Left ventricle myocardium inferior (tissue), 1 donor: ENCODE results near the gene SOCS7. TPM values are rescaled to one million over a fixed set of nuclear protein-coding genes. Genes with fewer than 3 reads are reported as not detected.

Source experiments
- DNase-seq: peaks from one replicate; pipeline ENCODE4 v3.0.0-alpha.2; 2020
- H3K27ac ChIP-seq: fragments of 200-600 bp; replicated peaks from 2 replicates; pipeline ENCODE4 v1.8.0; 2021
- H3K27me3 ChIP-seq: fragments of 200-600 bp; 2 replicates; pipeline ENCODE4 v1.8.0; 2021; ENCODE audit warnings: low read depth
- H3K36me3 ChIP-seq: fragments of 200-600 bp; 2 replicates; pipeline ENCODE4 v1.8.0; 2021
- H3K4me1 ChIP-seq: fragments of 200-600 bp; 2 replicates; pipeline ENCODE4 v1.8.0; 2021
- H3K4me3 ChIP-seq: fragments of 200-600 bp; 2 replicates; pipeline ENCODE4 v1.8.0; 2021; ENCODE audit warnings: mild to moderate bottlenecking, moderate library complexity
- H3K9me3 ChIP-seq: fragments of 200-600 bp; replicated peaks from 2 replicates; pipeline ENCODE4 v1.8.0; 2021
- intact Hi-C: fragments of 100-400 bp; cut with micrococcal nuclease; formaldehyde crosslinking; loops from one replicate; pipeline ENCODE4 v1.11.0; 2022
- total RNA-seq: library from RNA; stranded (reverse); fragmentation: NEBNext Ultra II Directional; extraction: Animal tissue kit (Norgen Biotek cat#: 25700); gene quantifications from one replicate; pipeline ENCODE4 v1.2.1, GENCODE V29; 2021
- TF ChIP-seq, protein P1 (sequence below): fragments of 200-600 bp; IDR thresholded peaks from 2 replicates; pipeline ENCODE4 v1.8.0; 2021; ENCODE audit warnings: antibody characterized with exemption, mild to moderate bottlenecking, borderline replicate concordance
- donor health status: DM: no; HTN: yes; CAD: no; lungs with severe emphysema.

SOCS7 gene
- total RNA-seq, 1 donor from 2014 or later: 13.2 TPM

DNA sequence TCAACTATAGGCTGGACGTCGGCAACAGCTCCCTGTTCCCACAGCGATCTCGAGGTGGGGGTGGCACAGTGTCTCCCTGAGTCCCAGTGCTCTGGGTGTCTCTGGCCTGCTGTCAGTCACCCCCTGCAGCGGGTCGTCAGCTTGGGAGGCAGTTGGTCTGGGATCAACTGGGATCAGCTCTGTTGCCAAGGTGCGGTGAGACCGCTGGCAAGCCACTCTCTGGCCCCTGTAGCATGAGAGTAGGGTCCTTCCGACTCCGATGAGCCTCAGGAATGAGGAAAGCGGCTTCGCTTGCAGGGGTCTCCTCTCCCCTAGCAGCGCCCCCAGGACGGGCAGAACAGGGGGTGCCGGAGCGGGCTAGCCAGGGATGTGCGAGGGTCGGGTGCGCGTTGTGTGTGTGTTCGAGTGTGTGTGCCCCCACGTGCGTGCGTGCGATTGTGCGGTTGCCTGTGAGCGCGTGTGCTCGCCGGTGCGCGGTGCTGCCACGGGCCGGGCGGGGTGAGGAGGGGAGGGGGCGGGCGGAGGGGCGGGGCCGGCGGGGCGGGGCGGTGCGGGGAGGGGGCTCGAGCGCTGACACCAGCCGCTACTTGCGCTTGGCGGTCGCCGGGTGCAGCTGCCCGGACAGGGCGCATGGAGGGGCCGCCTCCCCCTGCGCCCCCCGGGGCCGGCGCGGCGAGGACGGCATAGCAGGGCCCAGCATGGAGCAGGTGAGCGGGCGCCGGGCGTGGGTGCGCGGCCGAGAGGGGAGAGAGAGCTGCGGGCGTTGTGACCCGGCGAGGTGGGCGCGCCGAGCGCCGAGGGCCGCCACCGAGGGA is 67.3 kb downstream of the SOCS7 start:
- TF ChIP-seq, protein P1, sequence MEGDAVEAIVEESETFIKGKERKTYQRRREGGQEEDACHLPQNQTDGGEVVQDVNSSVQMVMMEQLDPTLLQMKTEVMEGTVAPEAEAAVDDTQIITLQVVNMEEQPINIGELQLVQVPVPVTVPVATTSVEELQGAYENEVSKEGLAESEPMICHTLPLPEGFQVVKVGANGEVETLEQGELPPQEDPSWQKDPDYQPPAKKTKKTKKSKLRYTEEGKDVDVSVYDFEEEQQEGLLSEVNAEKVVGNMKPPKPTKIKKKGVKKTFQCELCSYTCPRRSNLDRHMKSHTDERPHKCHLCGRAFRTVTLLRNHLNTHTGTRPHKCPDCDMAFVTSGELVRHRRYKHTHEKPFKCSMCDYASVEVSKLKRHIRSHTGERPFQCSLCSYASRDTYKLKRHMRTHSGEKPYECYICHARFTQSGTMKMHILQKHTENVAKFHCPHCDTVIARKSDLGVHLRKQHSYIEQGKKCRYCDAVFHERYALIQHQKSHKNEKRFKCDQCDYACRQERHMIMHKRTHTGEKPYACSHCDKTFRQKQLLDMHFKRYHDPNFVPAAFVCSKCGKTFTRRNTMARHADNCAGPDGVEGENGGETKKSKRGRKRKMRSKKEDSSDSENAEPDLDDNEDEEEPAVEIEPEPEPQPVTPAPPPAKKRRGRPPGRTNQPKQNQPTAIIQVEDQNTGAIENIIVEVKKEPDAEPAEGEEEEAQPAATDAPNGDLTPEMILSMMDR: no peak
- peak overlapping the region; percentile 62 for H3K4me3 ChIP-seq
- H3K27me3 ChIP-seq: peaks cover 56% of the 10 kb centered on the region
- H3K9me3 ChIP-seq: no peaks in the 10 kb centered on the region
- H3K4me1 ChIP-seq: peaks cover 60% of the 10 kb centered on the region
- no peaks in the 10 kb centered on the region for H3K36me3 ChIP-seq
- H3K27ac ChIP-seq: no peak overlapping the region
- no peak for DNase-seq
- intact Hi-C loops: no loop called here

DNA sequence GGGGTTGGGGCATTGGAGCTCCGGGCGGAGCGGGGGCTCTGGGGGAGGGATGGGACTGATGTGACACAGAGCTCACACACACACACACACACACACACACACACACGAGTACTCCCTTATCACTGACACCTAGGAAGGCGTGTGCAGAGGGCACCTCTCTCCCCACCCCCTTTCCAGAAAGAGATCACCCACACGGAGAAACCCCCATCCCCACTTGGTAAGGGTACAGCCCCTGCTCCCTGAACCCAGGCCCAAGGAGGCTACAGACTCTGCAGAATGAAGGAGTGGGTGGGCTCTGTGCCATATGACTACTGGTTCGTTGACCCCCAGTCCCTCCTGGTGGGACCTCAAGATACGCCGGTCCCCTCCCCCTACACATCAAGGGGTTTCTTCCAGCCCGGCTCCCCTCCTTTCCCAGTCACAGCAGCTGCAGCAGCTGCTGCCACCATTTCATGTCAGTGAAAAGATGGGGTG is 67.9 kb downstream of the SOCS7 start:
- Histone ChIP-seq H3K4me1 (peaks cover 65% of the 10 kb centered on the region), H3K4me3 (peak overlapping the region; percentile 62), H3K36me3 (no peaks in the 10 kb centered on the region), H3K27me3 (peaks cover 56% of the 10 kb centered on the region), H3K9me3 (no peaks in the 10 kb centered on the region), H3K27ac (no peak overlapping the region)
- no peak for DNase-seq
- intact Hi-C loops: no loop called here
- TF ChIP-seq, protein P1: no peak

DNA sequence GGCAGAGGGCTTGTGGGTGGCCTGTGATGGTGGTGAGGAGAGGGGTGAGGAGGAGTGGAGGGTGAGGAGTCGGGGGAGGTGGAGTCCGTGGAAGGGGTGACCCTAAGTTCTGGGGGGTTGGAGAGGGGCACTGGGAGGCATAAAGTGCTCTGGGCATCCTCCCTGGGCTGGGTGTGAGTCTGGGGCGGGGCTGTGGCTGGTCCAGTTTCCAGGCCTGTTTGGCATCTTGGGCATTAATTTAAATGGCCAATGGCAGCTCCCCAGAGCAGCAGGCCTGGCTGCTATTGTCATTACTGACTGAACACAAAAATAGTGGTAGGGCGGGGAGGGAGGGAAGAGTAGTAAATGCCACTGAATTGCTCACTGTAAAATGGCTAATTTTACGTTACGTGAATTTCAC is 68.9 kb downstream of the SOCS7 start:
- Histone ChIP-seq H3K9me3 (no peaks in the 10 kb centered on the region), H3K4me1 (peaks cover 65% of the 10 kb centered on the region), H3K27me3 (peaks cover 48% of the 10 kb centered on the region), H3K4me3 (no peak overlapping the region), H3K27ac (peak overlapping the region; percentile 54), H3K36me3 (no peaks in the 10 kb centered on the region)
- intact Hi-C loops: loop anchor here (10.0 kb wide), 1 partner anchor 64 kb away; no protein-coding TSS in a partner anchor
- TF ChIP-seq, protein P1: no peak
- DNase-seq: no peak

DNA sequence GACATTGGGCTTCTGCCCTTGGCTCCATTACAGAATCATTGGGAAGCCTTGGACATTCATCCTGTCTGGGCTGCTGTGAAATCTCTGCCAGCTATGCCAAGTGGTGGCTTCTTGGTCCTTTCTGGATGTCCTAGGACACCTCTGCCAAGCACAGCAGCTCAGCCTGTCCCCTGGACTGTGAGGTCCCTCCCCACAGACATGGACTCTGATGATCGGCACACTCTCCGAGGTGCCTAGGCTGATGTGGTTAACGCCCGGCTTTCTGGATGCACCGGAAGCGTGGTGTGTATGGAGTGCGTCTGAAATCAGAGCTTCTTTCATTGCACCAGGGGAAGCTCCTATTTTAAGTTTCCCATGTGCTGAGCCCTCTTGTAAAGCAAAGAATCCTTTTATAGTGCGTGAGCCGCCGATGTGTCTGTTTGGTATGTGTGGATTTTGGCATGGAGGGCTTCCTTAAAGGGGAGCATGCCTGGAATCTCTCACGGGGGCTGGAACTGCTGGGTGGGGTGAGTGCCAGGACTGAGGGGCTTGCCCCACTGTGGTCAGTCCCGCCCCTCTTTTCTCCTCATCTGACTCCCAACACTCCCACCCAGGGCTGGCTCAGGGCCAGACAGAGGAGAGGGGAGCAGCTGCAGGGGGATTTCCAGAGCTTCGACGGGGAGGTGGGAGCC is 69.7 kb downstream of the SOCS7 start:
- DNase-seq: no peak

More for the DNA sequence above, 69.7 kb downstream of the SOCS7 start:
- Histone ChIP-seq H3K36me3 (no peaks in the 10 kb centered on the region), H3K4me1 (peaks cover 69% of the 10 kb centered on the region), H3K27ac (peak overlapping the region; percentile 54), H3K9me3 (no peaks in the 10 kb centered on the region), H3K27me3 (peaks cover 42% of the 10 kb centered on the region), H3K4me3 (peak overlapping the region; percentile 6)
- intact Hi-C loops: loop anchor here (10.0 kb wide), 1 partner anchor 63 kb away; no protein-coding TSS in a partner anchor
- TF ChIP-seq, protein P1: no peak
